GOT3 (cell line): ENCODE data around the gene AHCYL1.
A peak's percentile ranks its signal among the peaks of the same experiment; 100 is the strongest.
"Not testable (repeated sequence)": the region's sequence is repeated elsewhere in the genome, so short reads cannot be mapped to it uniquely, and the experiment has no call there.

Experiments
- DNase-seq: peaks from one replicate; lab custom pipeline; 2025; ENCODE audit warnings: mixed read lengths; lab: John Stamatoyannopoulos, UW

The AHCYL1 gene

GRCh38 chr1:109997867-109998229 is 13.3 kb downstream of the AHCYL1 start:
- DNase-seq: no peak

GRCh38 chr1:110002695-110003094 is 18.1 kb downstream of the AHCYL1 start:
- DNase-seq: no peak

- peak; percentile 17 for DNase-seq
These were observed 19.3 kb downstream of the AHCYL1 start for GRCh38 chr1:110003747-110004428.

GRCh38 chr1:110004583-110004982 is 20.0 kb downstream of the AHCYL1 start:
- DNase-seq: no peak

GRCh38 chr1:110005971-110006370 is 21.4 kb downstream of the AHCYL1 start:
- DNase-seq: no peak

GRCh38 chr1:110006516-110006915 is 22.0 kb downstream of the AHCYL1 start:
- no peak for DNase-seq

- no peak for DNase-seq
These were observed 22.7 kb downstream of the AHCYL1 start for GRCh38 chr1:110007046-110007830.

- no peak for DNase-seq
These were observed 24.5 kb downstream of the AHCYL1 start for GRCh38 chr1:110008971-110009565.

GRCh38 chr1:110011527-110012041 is 27.0 kb downstream of the AHCYL1 start:
- no peak for DNase-seq

GRCh38 chr1:110012100-110012780 is 27.7 kb downstream of the AHCYL1 start:
- no peak for DNase-seq

GRCh38 chr1:110017792-110018191 is 33.2 kb downstream of the AHCYL1 start:
- no peak for DNase-seq

GRCh38 chr1:110018396-110018795 is 33.8 kb downstream of the AHCYL1 start:
- no peak for DNase-seq

- no peak for DNase-seq
These were observed 35.2 kb downstream of the AHCYL1 start for GRCh38 chr1:110019770-110020169.

GRCh38 chr1:110021285-110021684 is 36.7 kb downstream of the AHCYL1 start:
- no peak for DNase-seq

GRCh38 chr1:110024613-110025012 is 40.0 kb downstream of the AHCYL1 start:
- no peak for DNase-seq

GRCh38 chr1:110030687-110031086 is 46.1 kb downstream of the AHCYL1 start:
- not testable (repeated sequence) for DNase-seq

GRCh38 chr1:110032327-110032726 is 47.8 kb downstream of the AHCYL1 start:
- DNase-seq: no peak

- no peak for DNase-seq
These were observed 48.9 kb downstream of the AHCYL1 start for GRCh38 chr1:110033421-110033820.

- DNase-seq: no peak
These were observed 49.5 kb downstream of the AHCYL1 start for GRCh38 chr1:110034040-110034450.

- peak; percentile 39 for DNase-seq
These were observed 50.1 kb downstream of the AHCYL1 start, which contains the start of gene STRIP1 for GRCh38 chr1:110034451-110035235. TSS of gene STRIP1 (plus strand) at chr1:110034624. CDS start at chr1:110034638, 14 bp downstream.

GRCh38 chr1:110035236-110035752 is 50.7 kb downstream of the AHCYL1 start:
- no peak for DNase-seq
